ENCODE results near the gene ST8SIA1.

DNA sequence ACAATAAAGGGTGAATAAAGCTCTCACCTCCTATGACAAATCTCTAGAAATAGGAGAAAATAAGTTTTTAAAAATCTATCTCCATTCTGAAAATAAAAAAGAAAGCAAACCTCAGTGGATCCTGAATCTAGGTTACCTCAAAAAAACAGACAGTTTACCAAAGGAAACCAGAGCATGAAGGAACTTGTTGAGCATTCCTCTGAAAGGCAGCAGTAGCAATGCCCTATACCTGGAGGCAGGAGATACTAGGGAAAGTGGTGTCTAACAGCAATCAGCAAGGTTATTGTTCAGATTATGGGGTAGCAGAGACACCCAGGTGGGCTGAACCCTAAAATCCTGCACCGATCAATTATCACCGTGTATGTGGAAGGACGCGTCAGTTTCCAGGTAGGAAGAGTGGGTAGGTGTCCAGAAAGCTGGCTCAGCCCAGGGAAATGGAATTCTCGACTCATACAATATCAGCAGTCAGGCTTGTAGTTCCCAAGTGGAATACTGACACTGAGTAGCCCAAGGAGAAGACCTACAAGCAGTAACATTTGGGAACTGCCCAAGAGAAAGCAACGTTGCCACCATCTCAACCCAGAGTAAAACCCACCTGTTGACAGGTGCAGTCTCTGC is 128.3 kb downstream of the ST8SIA1 start:
- no peak for TF ChIP-seq POLR2AphosphoS5 (IDR thresholded peaks at IDR 0.05)
- TF ChIP-seq, protein P1, sequence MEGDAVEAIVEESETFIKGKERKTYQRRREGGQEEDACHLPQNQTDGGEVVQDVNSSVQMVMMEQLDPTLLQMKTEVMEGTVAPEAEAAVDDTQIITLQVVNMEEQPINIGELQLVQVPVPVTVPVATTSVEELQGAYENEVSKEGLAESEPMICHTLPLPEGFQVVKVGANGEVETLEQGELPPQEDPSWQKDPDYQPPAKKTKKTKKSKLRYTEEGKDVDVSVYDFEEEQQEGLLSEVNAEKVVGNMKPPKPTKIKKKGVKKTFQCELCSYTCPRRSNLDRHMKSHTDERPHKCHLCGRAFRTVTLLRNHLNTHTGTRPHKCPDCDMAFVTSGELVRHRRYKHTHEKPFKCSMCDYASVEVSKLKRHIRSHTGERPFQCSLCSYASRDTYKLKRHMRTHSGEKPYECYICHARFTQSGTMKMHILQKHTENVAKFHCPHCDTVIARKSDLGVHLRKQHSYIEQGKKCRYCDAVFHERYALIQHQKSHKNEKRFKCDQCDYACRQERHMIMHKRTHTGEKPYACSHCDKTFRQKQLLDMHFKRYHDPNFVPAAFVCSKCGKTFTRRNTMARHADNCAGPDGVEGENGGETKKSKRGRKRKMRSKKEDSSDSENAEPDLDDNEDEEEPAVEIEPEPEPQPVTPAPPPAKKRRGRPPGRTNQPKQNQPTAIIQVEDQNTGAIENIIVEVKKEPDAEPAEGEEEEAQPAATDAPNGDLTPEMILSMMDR (IDR thresholded peaks at IDR 0.05; ENCODE audit: poor library complexity, severe bottlenecking): no peak
- TF ChIP-seq RAD21 (conservative IDR thresholded peaks at IDR 0.05): no peak
- TF ChIP-seq TAF1 (IDR thresholded peaks at IDR 0.05; ENCODE audit: low read depth): no peak
- no peak for TF ChIP-seq MXI1 (conservative IDR thresholded peaks at IDR 0.05; ENCODE audit: poor library complexity, severe bottlenecking)
- no peak for TF ChIP-seq SMC3 (conservative IDR thresholded peaks at IDR 0.05; ENCODE audit: poor library complexity)

Measured in neural cell (in vitro differentiated cells).